HG03439 (cell line): ENCODE results near the gene SLC2A13.

Experiments used
- ATAC-seq: cut with Tn5 transposase; IDR thresholded peaks from one replicate; pipeline ENCODE4 v1.9.1; 2021; ENCODE audit warnings: mild to moderate bottlenecking, moderate library complexity; ENCODE audit not compliant: unreplicated experiment

SLC2A13 gene

DNA sequence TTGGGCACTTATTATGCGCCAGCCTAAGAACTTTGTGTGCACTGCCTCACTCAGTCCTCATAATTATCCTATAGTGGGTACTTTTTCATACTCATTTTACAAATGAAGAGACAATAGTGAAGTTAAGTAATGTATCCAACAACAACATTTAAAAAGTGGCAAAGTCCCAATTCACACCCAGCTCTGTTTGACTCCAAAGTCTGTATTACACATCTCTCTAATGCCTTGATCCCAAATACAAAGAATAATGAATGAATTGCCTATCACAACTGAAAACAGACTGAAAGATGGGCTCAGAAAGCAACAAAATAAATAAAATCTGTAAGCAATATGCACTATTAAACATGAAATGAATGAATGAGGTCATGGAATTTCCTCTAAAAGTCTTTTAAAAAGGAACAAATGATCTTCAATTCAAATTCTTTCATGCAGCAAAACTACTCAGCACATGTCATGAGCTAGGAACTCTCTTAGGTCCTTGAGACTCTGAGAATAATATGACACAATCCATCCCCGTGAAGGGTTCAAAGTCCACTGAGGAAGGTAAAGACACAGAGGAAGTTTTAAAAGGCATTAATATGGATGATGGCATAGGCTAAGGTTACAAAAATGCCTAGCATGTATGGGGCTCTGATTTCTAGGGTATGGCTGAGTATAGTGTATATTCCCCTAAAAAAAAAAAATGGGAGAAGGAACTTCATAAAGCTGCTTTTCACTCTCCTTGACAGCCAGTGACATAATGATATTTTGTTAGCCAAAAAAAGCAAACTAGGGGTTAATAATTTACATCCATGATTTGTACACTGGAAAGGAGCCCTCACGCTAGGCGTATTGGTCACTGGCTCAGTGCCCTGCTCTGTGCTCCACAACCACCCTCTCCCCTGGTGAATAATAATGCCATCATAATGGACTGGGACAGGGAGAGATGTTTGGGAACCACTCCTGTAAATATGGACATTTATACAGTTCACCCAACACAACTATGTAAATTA is 103.4 kb downstream of the SLC2A13 start:
- no peak for ATAC-seq

DNA sequence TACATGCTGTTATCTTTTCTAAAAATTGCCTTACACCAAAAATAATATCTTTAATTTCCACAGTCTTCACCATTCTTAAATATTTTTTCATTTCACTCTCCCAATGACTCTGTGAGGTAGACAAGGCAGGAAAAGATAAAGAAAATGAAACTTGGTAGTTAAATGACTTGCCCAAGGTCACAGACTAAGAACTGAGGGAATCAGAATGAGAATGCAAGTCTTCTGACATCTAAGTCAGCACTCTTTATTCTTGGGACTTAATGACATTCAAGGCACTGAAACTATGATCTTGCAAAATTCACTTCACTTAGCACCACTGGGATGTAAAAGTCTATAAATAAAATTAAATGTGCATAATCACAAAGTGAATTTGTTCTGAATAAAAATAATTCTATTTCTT is 104.5 kb downstream of the SLC2A13 start:
- ATAC-seq, result no peak

- ATAC-seq, result no peak
Measured at GRCh38 chr12:40000884-40001283, 105.0 kb downstream of the SLC2A13 start.

- ATAC-seq, result no peak
Measured at GRCh38 chr12:39993268-39993667, 112.6 kb downstream of the SLC2A13 start.

GRCh38 chr12:39990122-39991101 is 115.5 kb downstream of the SLC2A13 start:
- ATAC-seq, result peak; percentile 87

DNA sequence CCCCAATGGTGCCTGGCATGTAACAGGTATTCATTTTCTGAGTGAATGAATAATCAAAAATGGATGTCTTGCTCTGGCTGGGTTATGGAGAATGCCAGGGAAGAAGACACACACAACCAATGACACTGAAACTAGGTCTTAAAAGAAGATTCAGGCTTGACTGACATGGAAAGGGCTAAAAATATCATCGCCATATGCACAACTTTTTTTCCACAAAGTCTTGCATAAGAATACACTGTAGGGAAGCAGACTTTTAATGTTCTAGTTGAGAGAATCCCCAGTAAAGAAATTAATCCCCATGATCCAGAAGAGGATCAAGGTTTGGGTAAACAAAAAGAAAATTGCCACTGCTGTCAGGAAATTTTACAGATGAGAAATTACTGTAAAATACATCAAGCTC is 116.4 kb downstream of the SLC2A13 start:
- ATAC-seq, result no peak

DNA sequence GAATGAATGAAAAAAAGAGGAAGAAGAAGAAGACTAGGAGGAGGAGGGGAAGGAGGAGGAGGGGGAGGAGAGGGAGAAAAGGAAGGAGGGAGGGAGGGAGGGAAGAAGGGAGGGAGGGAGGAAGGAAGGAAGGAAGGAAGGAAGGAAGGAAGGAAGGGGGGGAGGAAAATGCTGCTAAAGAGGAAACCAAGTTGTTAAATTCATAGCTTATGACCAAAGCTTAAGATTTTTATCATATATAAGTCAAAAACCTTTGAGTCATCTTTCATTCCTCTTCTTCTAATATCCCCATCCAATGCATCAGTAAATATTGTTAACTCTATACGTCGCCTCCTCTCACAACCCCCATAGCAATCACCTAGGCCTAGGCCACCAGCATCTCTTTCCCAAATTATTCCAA is 117.3 kb downstream of the SLC2A13 start:
- ATAC-seq, result no peak

DNA sequence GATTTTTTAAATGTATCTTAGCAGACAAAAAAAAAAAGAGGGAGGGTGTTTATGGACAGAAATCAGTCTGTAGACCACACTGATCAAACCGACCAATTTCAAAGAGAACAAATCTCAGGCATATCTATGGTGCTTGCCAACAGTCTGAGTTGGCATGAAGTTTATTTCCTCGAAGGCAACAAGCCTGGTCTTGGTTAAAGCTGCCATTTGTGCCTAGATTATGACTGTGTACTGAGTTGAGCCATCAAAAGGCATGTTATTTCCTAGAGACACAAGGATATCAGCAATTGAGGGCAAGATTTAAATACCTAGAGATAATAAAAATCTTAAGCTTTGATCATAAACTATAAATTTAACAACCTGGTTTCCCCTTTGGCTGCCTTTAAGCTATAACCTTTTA is 119.2 kb downstream of the SLC2A13 start:
- ATAC-seq, result no peak

DNA sequence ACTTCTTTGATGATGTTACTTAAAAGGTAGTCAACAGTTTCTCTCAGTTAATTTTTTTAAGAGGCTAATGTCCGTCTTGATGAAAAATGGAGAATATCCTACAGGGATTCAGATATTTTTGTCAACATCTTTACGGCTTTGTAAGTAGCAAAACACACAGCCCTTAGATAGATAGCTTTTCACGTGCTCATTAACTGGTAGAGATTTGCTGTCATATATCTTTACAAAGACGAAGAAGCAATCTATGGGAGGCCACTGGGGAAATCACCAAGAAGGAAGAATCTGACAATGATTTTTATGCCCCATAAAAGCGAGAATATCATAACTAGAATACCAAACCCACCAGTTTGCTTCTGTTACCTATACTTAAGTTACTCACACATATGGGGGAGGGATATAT is 121.2 kb downstream of the SLC2A13 start:
- no peak for ATAC-seq

- no peak for ATAC-seq
Measured at GRCh38 chr12:39975374-39975918, 130.4 kb downstream of the SLC2A13 start.

DNA sequence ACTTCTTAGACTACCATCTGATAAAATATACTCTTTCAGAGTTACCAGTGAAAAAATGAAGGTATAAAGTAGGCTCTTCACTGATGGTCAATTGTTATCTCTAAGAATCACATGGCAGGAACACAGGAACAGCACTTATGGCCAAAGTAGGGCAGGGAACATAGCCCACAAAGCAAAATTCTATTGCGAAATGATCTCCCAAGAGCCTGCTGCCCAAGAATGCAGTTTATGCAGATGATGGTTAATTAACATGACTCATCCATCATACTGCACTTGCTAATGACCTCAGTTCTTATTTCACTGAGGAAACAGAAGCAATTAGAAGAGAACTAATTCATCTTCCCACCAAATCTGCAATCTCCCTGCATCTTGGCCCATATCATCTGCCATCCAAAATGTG is 133.8 kb downstream of the SLC2A13 start:
- no peak for ATAC-seq

- ATAC-seq, result no peak
Measured at GRCh38 chr12:39971348-39971747, 134.5 kb downstream of the SLC2A13 start.

- no peak for ATAC-seq
Measured at GRCh38 chr12:39966721-39967120, 139.2 kb downstream of the SLC2A13 start.

DNA sequence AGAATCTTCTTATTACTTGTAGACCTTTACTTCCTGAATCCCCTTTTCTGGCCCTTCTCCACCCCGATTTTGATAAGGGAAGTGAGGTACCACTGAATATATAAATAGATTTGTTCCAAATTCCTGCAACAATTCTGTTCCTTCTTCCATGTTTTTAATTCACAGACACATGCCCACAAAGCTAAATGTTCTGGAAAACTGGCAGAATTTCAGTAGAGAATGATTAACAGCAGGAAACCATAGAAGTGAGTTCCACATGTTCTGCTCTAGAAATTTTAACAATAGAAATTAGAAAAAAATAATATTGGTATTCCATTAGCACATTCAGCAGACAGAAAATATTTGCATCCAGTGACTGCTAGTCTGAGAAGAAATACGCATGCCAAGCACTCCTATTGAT is 139.6 kb downstream of the SLC2A13 start:
- no peak for ATAC-seq

- no peak for ATAC-seq
Measured at GRCh38 chr12:39959467-39959866, 146.4 kb downstream of the SLC2A13 start.

GRCh38 chr12:39959031-39959430 is 146.8 kb downstream of the SLC2A13 start:
- no peak for ATAC-seq

GRCh38 chr12:39958377-39958776 is 147.5 kb downstream of the SLC2A13 start:
- no peak for ATAC-seq

- ATAC-seq, result no peak
Measured at GRCh38 chr12:39956725-39957124, 149.2 kb downstream of the SLC2A13 start.

- ATAC-seq, result no peak
Measured at GRCh38 chr12:39946361-39947280, 159.3 kb downstream of the SLC2A13 start.

DNA sequence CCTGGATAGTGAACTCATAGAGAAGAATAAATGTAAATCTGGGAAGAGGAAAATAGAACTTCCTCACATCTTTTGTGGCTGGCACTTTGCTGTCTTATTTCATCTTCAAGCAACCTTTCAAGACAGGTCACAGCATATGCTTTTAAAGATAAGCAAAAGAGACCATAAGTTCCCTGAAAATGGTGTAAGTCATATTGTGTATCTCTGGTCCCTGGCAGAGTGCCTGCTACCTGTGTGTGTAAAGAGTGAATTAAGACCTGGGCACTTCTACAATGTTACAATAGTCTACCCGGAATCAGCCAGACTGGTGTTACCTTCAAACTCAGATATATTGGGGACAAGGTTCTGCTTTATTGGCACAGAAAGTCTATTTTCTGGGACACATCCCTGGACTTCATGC is 168.8 kb downstream of the SLC2A13 start:
- no peak for ATAC-seq
